Measurements from ENCODE around the gene PRDM11.

- no peak for TF ChIP-seq EZH2 (IDR thresholded peaks at IDR 0.05; ENCODE audit: insufficient read depth, poor library complexity, severe bottlenecking)
- no peak for TF ChIP-seq EZH2phosphoT487 (IDR thresholded peaks at IDR 0.05; ENCODE audit: insufficient read depth, low read depth)
Observed at GRCh38 chr11:45267652-45268299, 121.3 kb downstream of the PRDM11 start.
